ENCODE results near the gene INPP5E. TPM values are rescaled to one million over a fixed set of nuclear protein-coding genes. Genes with fewer than 3 reads are reported as not detected.

The INPP5E gene
- total and polyA plus RNA-seq, 2 experiments from 2014 or later = 5.8 to 13.4 TPM

GRCh38 chr9:136379401-136379800 is 60.2 kb downstream of the INPP5E start (continued):
- TF ChIP-seq POLR2AphosphoS5 (IDR thresholded peaks at IDR 0.05; ENCODE audit: low read depth) (no peak), CTCF (conservative IDR thresholded peaks at IDR 0.05; ENCODE audit: low read depth in 2 of 2) (no peak), ZNF114 (CRISPR knock-in tag; IDR thresholded peaks at IDR 0.05) (no peak), JUNB (IDR thresholded peaks at IDR 0.05; ENCODE audit: unreplicated experiment) (no peak)

GRCh38 chr9:136379003-136379287 is 60.7 kb downstream of the INPP5E start:
- H3K4me1 Mint-ChIP-seq = no peaks in the 10 kb centered on the region
- Histone ChIP-seq H3K4me3 (no peak overlapping the region), H3K9me2 (ENCODE audit: insufficient read depth) (no peaks in the 10 kb centered on the region), H3K27ac (ENCODE audit: low read depth) (no peak overlapping the region), H3K4me1 (ENCODE audit: insufficient read depth) (no peaks in the 10 kb centered on the region), H3K27me3 (ENCODE audit: insufficient read depth) (no peaks in the 10 kb centered on the region), H4K20me1 (replicated peaks; ENCODE audit: insufficient read depth) (peaks cover 4% of the 10 kb centered on the region; the same call in 1 of the 2 replicates), H3K4me2 (no peak overlapping the region), H3K79me2 (replicated peaks; ENCODE audit: insufficient read depth) (no peaks in the 10 kb centered on the region), H3K36me3 (ENCODE audit: insufficient read depth) (no peaks in the 10 kb centered on the region; the same call in 1 of the 2 replicates), H2AFZ (no peak overlapping the region), H3F3A (replicated peaks; ENCODE audit: low read depth) (no peaks in the 10 kb centered on the region)
- no peak for ATAC-seq
- no peak overlapping the region for H3K27ac Mint-ChIP-seq
- no peak for DNase-seq (ENCODE audit: low spot score)
- H3K4me3 Mint-ChIP-seq = no peak overlapping the region
- no peaks in the 10 kb centered on the region for H3K9me3 Mint-ChIP-seq
- H3K27me3 Mint-ChIP-seq (ENCODE audit: insufficient read depth, low read depth, poor library complexity) = peaks cover 3% of the 10 kb centered on the region
- H3K36me3 Mint-ChIP-seq (ENCODE audit: low read depth) = peaks cover 20% of the 10 kb centered on the region
- TF ChIP-seq NANOG (IDR thresholded peaks at IDR 0.05; ENCODE audit: borderline replicate concordance) (no peak), EZH2phosphoT487 (IDR thresholded peaks at IDR 0.05; ENCODE audit: unreplicated experiment) (no peak), EZH2 (IDR thresholded peaks at IDR 0.05; ENCODE audit: low read depth, unreplicated experiment) (no peak), STAT1 (IDR thresholded peaks at IDR 0.05; ENCODE audit: unreplicated experiment) (no peak), ZNF114 (CRISPR knock-in tag; IDR thresholded peaks at IDR 0.05) (no peak), POLR2AphosphoS5 (IDR thresholded peaks at IDR 0.05; ENCODE audit: low read depth) (no peak), JUNB (IDR thresholded peaks at IDR 0.05; ENCODE audit: unreplicated experiment) (no peak), CREB1 (CRISPR knock-in tag; IDR thresholded peaks at IDR 0.05; ENCODE audit: low read depth) (no peak), ZNF331 (CRISPR knock-in tag; IDR thresholded peaks at IDR 0.05; ENCODE audit: low read depth) (no peak), CTCF (conservative IDR thresholded peaks at IDR 0.05; ENCODE audit: low read depth in 2 of 2) (no peak)
- TF ChIP-seq, protein P1, sequence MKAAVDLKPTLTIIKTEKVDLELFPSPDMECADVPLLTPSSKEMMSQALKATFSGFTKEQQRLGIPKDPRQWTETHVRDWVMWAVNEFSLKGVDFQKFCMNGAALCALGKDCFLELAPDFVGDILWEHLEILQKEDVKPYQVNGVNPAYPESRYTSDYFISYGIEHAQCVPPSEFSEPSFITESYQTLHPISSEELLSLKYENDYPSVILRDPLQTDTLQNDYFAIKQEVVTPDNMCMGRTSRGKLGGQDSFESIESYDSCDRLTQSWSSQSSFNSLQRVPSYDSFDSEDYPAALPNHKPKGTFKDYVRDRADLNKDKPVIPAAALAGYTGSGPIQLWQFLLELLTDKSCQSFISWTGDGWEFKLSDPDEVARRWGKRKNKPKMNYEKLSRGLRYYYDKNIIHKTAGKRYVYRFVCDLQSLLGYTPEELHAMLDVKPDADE (IDR thresholded peaks at IDR 0.05) = no peak
- TF ChIP-seq, protein P2, sequence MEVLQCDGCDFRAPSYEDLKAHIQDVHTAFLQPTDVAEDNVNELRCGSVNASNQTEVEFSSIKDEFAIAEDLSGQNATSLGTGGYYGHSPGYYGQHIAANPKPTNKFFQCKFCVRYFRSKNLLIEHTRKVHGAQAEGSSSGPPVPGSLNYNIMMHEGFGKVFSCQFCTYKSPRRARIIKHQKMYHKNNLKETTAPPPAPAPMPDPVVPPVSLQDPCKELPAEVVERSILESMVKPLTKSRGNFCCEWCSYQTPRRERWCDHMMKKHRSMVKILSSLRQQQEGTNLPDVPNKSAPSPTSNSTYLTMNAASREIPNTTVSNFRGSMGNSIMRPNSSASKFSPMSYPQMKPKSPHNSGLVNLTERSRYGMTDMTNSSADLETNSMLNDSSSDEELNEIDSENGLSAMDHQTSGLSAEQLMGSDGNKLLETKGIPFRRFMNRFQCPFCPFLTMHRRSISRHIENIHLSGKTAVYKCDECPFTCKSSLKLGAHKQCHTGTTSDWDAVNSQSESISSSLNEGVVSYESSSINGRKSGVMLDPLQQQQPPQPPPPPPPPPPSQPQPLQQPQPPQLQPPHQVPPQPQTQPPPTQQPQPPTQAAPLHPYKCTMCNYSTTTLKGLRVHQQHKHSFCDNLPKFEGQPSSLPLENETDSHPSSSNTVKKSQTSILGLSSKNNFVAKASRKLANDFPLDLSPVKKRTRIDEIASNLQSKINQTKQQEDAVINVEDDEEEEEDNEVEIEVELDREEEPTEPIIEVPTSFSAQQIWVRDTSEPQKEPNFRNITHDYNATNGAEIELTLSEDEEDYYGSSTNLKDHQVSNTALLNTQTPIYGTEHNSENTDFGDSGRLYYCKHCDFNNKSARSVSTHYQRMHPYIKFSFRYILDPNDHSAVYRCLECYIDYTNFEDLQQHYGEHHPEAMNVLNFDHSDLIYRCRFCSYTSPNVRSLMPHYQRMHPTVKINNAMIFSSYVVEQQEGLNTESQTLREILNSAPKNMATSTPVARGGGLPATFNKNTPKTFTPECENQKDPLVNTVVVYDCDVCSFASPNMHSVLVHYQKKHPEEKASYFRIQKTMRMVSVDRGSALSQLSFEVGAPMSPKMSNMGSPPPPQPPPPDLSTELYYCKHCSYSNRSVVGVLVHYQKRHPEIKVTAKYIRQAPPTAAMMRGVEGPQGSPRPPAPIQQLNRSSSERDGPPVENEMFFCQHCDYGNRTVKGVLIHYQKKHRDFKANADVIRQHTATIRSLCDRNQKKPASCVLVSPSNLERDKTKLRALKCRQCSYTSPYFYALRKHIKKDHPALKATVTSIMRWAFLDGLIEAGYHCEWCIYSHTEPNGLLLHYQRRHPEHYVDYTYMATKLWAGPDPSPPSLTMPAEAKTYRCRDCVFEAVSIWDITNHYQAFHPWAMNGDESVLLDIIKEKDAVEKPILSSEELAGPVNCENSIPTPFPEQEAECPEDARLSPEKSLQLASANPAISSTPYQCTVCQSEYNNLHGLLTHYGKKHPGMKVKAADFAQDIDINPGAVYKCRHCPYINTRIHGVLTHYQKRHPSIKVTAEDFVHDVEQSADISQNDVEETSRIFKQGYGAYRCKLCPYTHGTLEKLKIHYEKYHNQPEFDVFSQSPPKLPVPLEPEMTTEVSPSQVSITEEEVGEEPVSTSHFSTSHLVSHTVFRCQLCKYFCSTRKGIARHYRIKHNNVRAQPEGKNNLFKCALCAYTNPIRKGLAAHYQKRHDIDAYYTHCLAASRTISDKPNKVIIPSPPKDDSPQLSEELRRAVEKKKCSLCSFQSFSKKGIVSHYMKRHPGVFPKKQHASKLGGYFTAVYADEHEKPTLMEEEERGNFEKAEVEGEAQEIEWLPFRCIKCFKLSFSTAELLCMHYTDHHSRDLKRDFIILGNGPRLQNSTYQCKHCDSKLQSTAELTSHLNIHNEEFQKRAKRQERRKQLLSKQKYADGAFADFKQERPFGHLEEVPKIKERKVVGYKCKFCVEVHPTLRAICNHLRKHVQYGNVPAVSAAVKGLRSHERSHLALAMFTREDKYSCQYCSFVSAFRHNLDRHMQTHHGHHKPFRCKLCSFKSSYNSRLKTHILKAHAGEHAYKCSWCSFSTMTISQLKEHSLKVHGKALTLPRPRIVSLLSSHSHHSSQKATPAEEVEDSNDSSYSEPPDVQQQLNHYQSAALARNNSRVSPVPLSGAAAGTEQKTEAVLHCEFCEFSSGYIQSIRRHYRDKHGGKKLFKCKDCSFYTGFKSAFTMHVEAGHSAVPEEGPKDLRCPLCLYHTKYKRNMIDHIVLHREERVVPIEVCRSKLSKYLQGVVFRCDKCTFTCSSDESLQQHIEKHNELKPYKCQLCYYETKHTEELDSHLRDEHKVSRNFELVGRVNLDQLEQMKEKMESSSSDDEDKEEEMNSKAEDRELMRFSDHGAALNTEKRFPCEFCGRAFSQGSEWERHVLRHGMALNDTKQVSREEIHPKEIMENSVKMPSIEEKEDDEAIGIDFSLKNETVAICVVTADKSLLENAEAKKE (CRISPR knock-in tag; IDR thresholded peaks at IDR 0.05) = no peak
